Nephron progenitor cell (in vitro differentiated cells): ENCODE measurements around the gene OLA1.
"Not testable (repeated sequence)": the region's sequence is repeated elsewhere in the genome, so short reads cannot be mapped to it uniquely, and the experiment has no call there.

ENCODE experiments used
- DNase-seq: peaks from one replicate; pipeline ENCODE4 v3.0.0; 2021
- H3K27ac Mint-ChIP-seq: 2 replicates; pipeline ENCODE4 v1.8.0; 2021; ENCODE audit warnings: mild to moderate bottlenecking, moderate library complexity, mixed read lengths
- H3K27me3 Mint-ChIP-seq: 2 replicates; pipeline ENCODE4 v1.8.0; 2021; ENCODE audit warnings: mild to moderate bottlenecking, low read depth, mixed read lengths; ENCODE audit not compliant: poor library complexity
- H3K36me3 Mint-ChIP-seq: 2 replicates; pipeline ENCODE4 v1.8.0; 2021; ENCODE audit warnings: low read depth, mixed read lengths
- H3K4me1 Mint-ChIP-seq: 2 replicates; pipeline ENCODE4 v1.8.0; 2021; ENCODE audit warnings: mixed read lengths
- H3K4me3 Mint-ChIP-seq: 2 replicates; pipeline ENCODE4 v1.8.0; 2021; ENCODE audit warnings: mild to moderate bottlenecking, moderate library complexity, mixed read lengths
- H3K9me3 Mint-ChIP-seq: 2 replicates; pipeline ENCODE4 v1.8.0; 2021; ENCODE audit warnings: mild to moderate bottlenecking, moderate library complexity, mixed read lengths
- TF ChIP-seq, protein P1 (sequence below): fragments of 200-600 bp; sonication (generic); IDR thresholded peaks from 2 replicates; pipeline ENCODE4 v1.5.0; 2021; ENCODE audit warnings: antibody characterized with exemption

The OLA1 gene

DNA sequence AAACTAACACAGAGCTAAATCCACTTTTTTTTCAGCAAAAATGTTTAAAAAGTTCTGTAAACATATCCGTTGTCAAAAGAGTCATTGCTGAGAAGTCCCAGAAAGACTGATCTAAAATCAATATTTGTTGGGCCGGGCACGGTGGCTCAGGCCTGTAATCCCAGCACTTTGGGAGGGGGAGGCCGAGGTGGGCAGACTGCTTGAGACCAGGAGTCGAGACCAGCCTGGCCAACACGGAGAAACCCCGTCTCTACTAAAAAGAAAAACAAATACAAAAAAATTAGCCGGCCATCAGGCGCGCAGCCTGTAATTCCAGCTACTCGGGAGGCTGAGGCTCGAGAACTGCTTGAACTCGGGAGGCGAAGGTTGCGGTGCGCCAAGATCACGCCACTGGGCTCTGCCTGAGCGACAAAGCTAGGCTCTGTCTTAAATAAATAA lies 1.4 kb downstream of the OLA1 start:
- peaks cover 1% of the 10 kb centered on the region for H3K27me3 Mint-ChIP-seq
- peaks cover 27% of the 10 kb centered on the region for H3K4me1 Mint-ChIP-seq
- H3K27ac Mint-ChIP-seq: no peak overlapping the region
- peak overlapping the region; percentile 90 for H3K4me3 Mint-ChIP-seq
- TF ChIP-seq, protein P1, sequence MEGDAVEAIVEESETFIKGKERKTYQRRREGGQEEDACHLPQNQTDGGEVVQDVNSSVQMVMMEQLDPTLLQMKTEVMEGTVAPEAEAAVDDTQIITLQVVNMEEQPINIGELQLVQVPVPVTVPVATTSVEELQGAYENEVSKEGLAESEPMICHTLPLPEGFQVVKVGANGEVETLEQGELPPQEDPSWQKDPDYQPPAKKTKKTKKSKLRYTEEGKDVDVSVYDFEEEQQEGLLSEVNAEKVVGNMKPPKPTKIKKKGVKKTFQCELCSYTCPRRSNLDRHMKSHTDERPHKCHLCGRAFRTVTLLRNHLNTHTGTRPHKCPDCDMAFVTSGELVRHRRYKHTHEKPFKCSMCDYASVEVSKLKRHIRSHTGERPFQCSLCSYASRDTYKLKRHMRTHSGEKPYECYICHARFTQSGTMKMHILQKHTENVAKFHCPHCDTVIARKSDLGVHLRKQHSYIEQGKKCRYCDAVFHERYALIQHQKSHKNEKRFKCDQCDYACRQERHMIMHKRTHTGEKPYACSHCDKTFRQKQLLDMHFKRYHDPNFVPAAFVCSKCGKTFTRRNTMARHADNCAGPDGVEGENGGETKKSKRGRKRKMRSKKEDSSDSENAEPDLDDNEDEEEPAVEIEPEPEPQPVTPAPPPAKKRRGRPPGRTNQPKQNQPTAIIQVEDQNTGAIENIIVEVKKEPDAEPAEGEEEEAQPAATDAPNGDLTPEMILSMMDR: no peak
- peaks cover 9% of the 10 kb centered on the region for H3K9me3 Mint-ChIP-seq
- no peak for DNase-seq
- peaks cover 41% of the 10 kb centered on the region for H3K36me3 Mint-ChIP-seq

DNA sequence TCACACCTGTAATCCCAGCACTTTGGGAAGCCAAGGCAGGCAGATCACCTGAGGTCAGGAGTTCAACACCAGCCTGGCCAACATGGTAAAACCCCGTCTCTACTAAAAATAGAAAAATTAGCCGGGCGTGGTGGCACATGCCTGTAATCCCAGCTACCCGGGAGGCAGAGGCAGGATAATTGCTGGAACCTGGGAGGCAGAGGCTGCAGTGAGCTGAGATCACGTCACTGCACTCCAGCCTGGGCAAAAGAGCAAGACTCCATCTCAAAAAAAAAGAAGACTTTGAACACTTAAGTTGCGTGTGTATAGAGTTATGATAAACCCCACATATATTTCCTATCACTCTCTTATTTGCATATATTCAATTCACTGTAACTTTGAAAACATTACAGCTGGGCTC lies 2.7 kb downstream of the OLA1 start:
- not testable (repeated sequence) for DNase-seq, H3K27me3 Mint-ChIP-seq, H3K9me3 Mint-ChIP-seq, H3K4me3 Mint-ChIP-seq, H3K27ac Mint-ChIP-seq
- H3K36me3 Mint-ChIP-seq: peaks cover 52% of the 10 kb centered on the region
- H3K4me1 Mint-ChIP-seq: peaks cover 27% of the 10 kb centered on the region

DNA sequence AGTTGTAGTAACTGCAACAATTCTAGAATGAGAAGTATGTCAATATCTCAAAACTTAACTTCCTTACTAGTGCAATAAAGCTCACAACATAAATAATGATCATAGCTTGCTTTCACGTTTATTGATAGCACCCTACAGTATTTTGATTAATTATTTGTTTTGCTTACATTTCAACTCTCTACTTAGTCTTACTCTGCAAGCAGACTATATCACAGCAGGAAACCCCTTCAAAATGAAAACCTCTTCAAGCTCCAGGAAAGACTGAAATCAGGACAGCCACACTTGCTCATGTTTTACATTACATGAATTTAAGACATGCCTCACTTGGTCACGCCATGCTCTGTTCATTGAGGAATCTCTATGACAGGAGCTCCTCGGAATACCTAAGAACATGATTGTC lies 3.3 kb downstream of the OLA1 start:
- no peak for DNase-seq
- H3K9me3 Mint-ChIP-seq: peaks cover 3% of the 10 kb centered on the region
- no peaks in the 10 kb centered on the region for H3K27me3 Mint-ChIP-seq
- H3K4me1 Mint-ChIP-seq: peaks cover 27% of the 10 kb centered on the region
- TF ChIP-seq, protein P1: no peak
- H3K36me3 Mint-ChIP-seq: peaks cover 52% of the 10 kb centered on the region
- H3K27ac Mint-ChIP-seq: no peak overlapping the region
- H3K4me3 Mint-ChIP-seq: no peak overlapping the region

DNA sequence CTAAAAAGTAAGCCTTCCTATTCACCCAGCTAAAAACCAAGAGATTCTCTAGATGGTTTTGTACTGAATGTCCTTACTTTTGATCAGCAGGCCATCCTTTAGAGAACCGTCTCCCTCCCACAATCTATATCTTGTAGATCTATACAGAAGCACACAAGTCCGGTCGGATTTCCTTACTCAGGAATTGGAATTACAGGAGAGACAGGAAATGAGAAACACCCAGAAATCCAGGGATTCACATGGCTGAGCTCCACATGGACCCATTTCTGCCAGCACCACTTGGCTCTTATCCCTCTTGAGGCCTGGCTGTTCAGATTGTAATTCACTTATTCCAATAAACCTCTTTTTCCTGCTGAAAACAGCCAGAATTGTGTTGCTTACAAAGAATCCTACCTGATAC lies 4.5 kb downstream of the OLA1 start:
- TF ChIP-seq, protein P1: no peak

DNA sequence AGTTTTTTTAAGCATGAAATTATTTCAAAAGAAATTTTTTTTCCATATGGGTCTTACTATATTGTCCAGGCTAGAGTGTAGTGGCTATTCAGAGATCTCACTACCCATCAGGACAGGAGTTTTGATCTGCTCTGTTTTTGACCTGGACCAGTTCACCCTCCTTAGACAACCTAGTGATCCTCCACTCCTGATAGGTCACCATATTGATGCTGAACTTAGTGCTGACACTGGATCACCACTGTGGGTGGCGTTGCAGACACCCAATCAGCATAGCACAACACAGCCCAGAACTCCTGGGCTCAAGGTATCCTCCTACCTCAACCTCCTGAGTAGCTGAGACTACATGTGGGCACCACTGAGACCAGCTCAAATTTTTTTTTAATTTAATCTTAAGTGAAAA lies 8.2 kb downstream of the OLA1 start:
- Mint-ChIP-seq H3K27ac (no peak overlapping the region), H3K9me3 (no peaks in the 10 kb centered on the region)

More for the DNA sequence above, 4.5 kb downstream of the OLA1 start:
- Mint-ChIP-seq H3K9me3 (peaks cover 2% of the 10 kb centered on the region), H3K27me3 (no peaks in the 10 kb centered on the region), H3K36me3 (peaks cover 52% of the 10 kb centered on the region), H3K4me1 (peaks cover 27% of the 10 kb centered on the region), H3K4me3 (no peak overlapping the region), H3K27ac (no peak overlapping the region)
- DNase-seq: no peak

DNA sequence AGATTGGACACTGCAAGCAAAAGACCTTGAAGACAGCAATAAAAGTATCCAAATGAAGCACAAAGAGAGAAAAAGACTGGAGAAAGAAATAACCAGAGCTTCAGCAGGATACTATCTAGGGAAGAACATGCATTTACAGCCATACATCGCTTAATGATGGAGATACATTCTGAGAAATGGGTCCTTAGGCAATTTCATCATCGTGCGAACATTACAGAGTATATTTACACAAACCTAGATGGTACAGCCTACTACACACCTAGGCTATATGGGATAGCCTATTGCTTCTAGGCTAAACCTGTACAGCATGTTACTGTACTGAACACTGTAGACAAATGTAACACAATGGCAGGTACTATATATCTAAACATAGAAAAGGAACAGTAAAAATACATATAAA lies 11.9 kb downstream of the OLA1 start:
- Mint-ChIP-seq H3K27me3 (no peaks in the 10 kb centered on the region), H3K9me3 (no peaks in the 10 kb centered on the region), H3K4me1 (peaks cover 21% of the 10 kb centered on the region), H3K4me3 (no peak overlapping the region), H3K27ac (no peak overlapping the region), H3K36me3 (peaks cover 27% of the 10 kb centered on the region)
- TF ChIP-seq, protein P1: no peak
- DNase-seq: no peak

More for the DNA sequence above, 8.2 kb downstream of the OLA1 start:
- H3K27me3 Mint-ChIP-seq: no peaks in the 10 kb centered on the region
- TF ChIP-seq, protein P1: no peak
- peaks cover 36% of the 10 kb centered on the region for H3K36me3 Mint-ChIP-seq
- peaks cover 16% of the 10 kb centered on the region for H3K4me1 Mint-ChIP-seq
- no peak for DNase-seq
- no peak overlapping the region for H3K4me3 Mint-ChIP-seq
